GM12878 (cell line): ENCODE results near the gene PRKCB. TPM values are rescaled to one million over a fixed set of nuclear protein-coding genes. Genes with fewer than 3 reads are reported as not detected.

Experiments used
- BCL11A ChIP-seq: IDR thresholded peaks from 2 replicates; pipeline ENCODE4 v1.6.1; 2011; ENCODE audit warnings: low read depth, low read length
- BHLHE40 ChIP-seq, 2 experiments: fragments of 450-650 bp in 1 of 2; IDR thresholded peaks; 2 replicates each; pipeline ENCODE4 v1.6.1; 2011 to 2017; ENCODE audit warnings: low read depth in 2 of 2, borderline replicate concordance in 1 of 2, improper control_type of control experiment in 1 of 2, low read length in 1 of 2, mild to moderate bottlenecking in 1 of 2
- CBFB ChIP-seq: IDR thresholded peaks from 2 replicates; pipeline ENCODE4 v1.6.1; 2016; ENCODE audit warnings: antibody characterized with exemption, low read depth
- GATAD2B ChIP-seq: fragments of 450-650 bp; conservative IDR thresholded peaks from 2 replicates; pipeline ENCODE4 v1.6.1; 2017; ENCODE audit warnings: low read depth, mild to moderate bottlenecking, moderate library complexity
- HCFC1 ChIP-seq: fragments of 150-350 bp; IDR thresholded peaks from 2 replicates; pipeline ENCODE4 v1.6.1; 2014; ENCODE audit warnings: low read length
- IRF4 ChIP-seq: IDR thresholded peaks from 2 replicates; pipeline ENCODE4 v1.6.1; 2011; ENCODE audit warnings: low read depth, low read length
- MXI1 ChIP-seq: fragments of 150-350 bp; IDR thresholded peaks from 2 replicates; pipeline ENCODE4 v1.6.1; 2011; ENCODE audit warnings: low read depth, mild to moderate bottlenecking, inconsistent platforms, low read length, improper control_type of control experiment
- NFYB ChIP-seq: IDR thresholded peaks from 2 replicates; pipeline ENCODE4 v1.6.1; 2011; ENCODE audit warnings: low read depth, mild to moderate bottlenecking, low read length, improper control_type of control experiment, moderate library complexity; ENCODE audit not compliant: insufficient read depth
- NR2C1 ChIP-seq: fragments of 450-650 bp; IDR thresholded peaks from 2 replicates; pipeline ENCODE4 v1.6.1; 2017; ENCODE audit warnings: antibody characterized with exemption, mild to moderate bottlenecking, moderate library complexity
- NR2C2 ChIP-seq: IDR thresholded peaks from 2 replicates; pipeline ENCODE4 v1.6.1; 2011; ENCODE audit warnings: borderline replicate concordance, low read depth; ENCODE audit not compliant: control insufficient read depth, insufficient read length
- PAX5 ChIP-seq: IDR thresholded peaks from 2 replicates; pipeline ENCODE4 v1.6.1; 2011; ENCODE audit warnings: low read depth, low read length, borderline replicate concordance
- PAX8 ChIP-seq: fragments of 450-650 bp; IDR thresholded peaks from 2 replicates; pipeline ENCODE4 v1.6.1; 2017; ENCODE audit warnings: mild to moderate bottlenecking, moderate library complexity
- POLR2A ChIP-seq: IDR thresholded peaks from 2 replicates; pipeline ENCODE4 v1.6.1; 2011; ENCODE audit warnings: low read depth, mild to moderate bottlenecking, low read length
- RAD21 ChIP-seq: IDR thresholded peaks from 2 replicates; pipeline ENCODE4 v1.6.1; 2011; ENCODE audit warnings: mild to moderate bottlenecking, low read depth, low read length, moderate library complexity; ENCODE audit not compliant: insufficient read depth
- SPI1 ChIP-seq: IDR thresholded peaks from 2 replicates; pipeline ENCODE4 v1.6.1; 2011; ENCODE audit warnings: low read depth, mild to moderate bottlenecking, low read length, moderate library complexity, borderline replicate concordance; ENCODE audit not compliant: insufficient read depth
- SRF ChIP-seq, 2 experiments: IDR thresholded peaks; 2 replicates each; pipeline ENCODE4 v1.6.1; 2011; ENCODE audit warnings: low read depth in 2 of 2, low read length in 2 of 2, mild to moderate bottlenecking in 1 of 2, moderate library complexity in 1 of 2
- SUPT20H ChIP-seq: IDR thresholded peaks from 2 replicates; pipeline ENCODE4 v1.6.1; 2011; ENCODE audit warnings: low read depth, mild to moderate bottlenecking, low read length, moderate library complexity, borderline replicate concordance; ENCODE audit not compliant: control insufficient read depth
- SUZ12 ChIP-seq: fragments of 200-600 bp; sonication (generic); IDR thresholded peaks from one replicate; pipeline ENCODE4 v1.6.1; 2018; ENCODE audit warnings: antibody characterized with exemption, mild to moderate bottlenecking; ENCODE audit not compliant: unreplicated experiment
- TCF12 ChIP-seq: IDR thresholded peaks from 2 replicates; pipeline ENCODE4 v1.6.1; 2011; ENCODE audit warnings: low read depth, mild to moderate bottlenecking, low read length
- ZSCAN29 ChIP-seq: fragments of 450-650 bp; IDR thresholded peaks from 2 replicates; pipeline ENCODE4 v1.6.1; 2017; ENCODE audit warnings: mild to moderate bottlenecking, moderate library complexity
- polyA plus RNA-seq, 11 experiments: library from polyadenylated mRNA; depleted of rRNA in 4 of 11; unstranded in 6 of 11; stranded (reverse) in 5 of 11; fragments of >200 nt; fragmentation: Nextera tagmentation in 4 of 11; fragmentation: Illumina TruSeq in 1 of 11; extraction: Ambion mirVana in 4 of 11; extraction: Trizol in 1 of 11; gene quantifications; 1 replicate in 1 of 11; 2 replicates in 10 of 11; pipeline versions ENCODE4 v1.2.1 to v1.2.3, GENCODE V29; 2011 to 2016; ENCODE audit warnings: inconsistent platforms in 2 of 11, missing spikeins in 2 of 11, low read depth in 1 of 11
- total RNA-seq, 4 experiments: library from RNA; depleted of rRNA in 3 of 4; stranded (reverse); fragments of >200 nt in 3 of 4; fragmentation: Illumina TruSeq in 1 of 4; extraction: Trizol in 1 of 4; gene quantifications; 2 replicates each; pipeline versions ENCODE4 v1.2.1 to v1.2.3, GENCODE V29; 2013 to 2021
- TF ChIP-seq, protein P1 (sequence below): fragments of 450-650 bp; formaldehyde crosslinking; IDR thresholded peaks from 2 replicates; pipeline ENCODE4 v1.4.0; 2022; ENCODE audit warnings: mild to moderate bottlenecking, moderate library complexity
- TF ChIP-seq, protein P2 (sequence below): fragments of 450-650 bp; conservative IDR thresholded peaks from 2 replicates; pipeline ENCODE4 v1.6.1; 2017; ENCODE audit warnings: mild to moderate bottlenecking, moderate library complexity

Gene PRKCB
- total and polyA plus RNA-seq, 10 of the 15 experiments (the other 5 are each of a cell fraction or from before 2014, with no cell fraction given): 21.4 to 158 (median 97.3) TPM

GRCh38 chr16:23856251-23856709, 20.5 kb downstream of the PRKCB start (continued):
- peak; percentile 53 to 66; a peak in 2 of 4 replicates for TF ChIP-seq BHLHE40 (IDR thresholded peaks at IDR 0.05; ENCODE audit: borderline replicate concordance in 1 of 2, low read depth in 2 of 2, low read length in 1 of 2)
- TF ChIP-seq BCL11A: no peak
- no peak for TF ChIP-seq MXI1
- TF ChIP-seq SPI1: peak; percentile 83
- no peak for TF ChIP-seq GATAD2B
- TF ChIP-seq PAX8: no peak
- no peak for TF ChIP-seq NR2C1
- TF ChIP-seq SUPT20H: no peak
- TF ChIP-seq ZSCAN29: no peak
- TF ChIP-seq SRF (IDR thresholded peaks at IDR 0.05; ENCODE audit: low read depth in 2 of 2, low read length in 2 of 2): no peak
- TF ChIP-seq TCF12: no peak
- TF ChIP-seq, protein P1, sequence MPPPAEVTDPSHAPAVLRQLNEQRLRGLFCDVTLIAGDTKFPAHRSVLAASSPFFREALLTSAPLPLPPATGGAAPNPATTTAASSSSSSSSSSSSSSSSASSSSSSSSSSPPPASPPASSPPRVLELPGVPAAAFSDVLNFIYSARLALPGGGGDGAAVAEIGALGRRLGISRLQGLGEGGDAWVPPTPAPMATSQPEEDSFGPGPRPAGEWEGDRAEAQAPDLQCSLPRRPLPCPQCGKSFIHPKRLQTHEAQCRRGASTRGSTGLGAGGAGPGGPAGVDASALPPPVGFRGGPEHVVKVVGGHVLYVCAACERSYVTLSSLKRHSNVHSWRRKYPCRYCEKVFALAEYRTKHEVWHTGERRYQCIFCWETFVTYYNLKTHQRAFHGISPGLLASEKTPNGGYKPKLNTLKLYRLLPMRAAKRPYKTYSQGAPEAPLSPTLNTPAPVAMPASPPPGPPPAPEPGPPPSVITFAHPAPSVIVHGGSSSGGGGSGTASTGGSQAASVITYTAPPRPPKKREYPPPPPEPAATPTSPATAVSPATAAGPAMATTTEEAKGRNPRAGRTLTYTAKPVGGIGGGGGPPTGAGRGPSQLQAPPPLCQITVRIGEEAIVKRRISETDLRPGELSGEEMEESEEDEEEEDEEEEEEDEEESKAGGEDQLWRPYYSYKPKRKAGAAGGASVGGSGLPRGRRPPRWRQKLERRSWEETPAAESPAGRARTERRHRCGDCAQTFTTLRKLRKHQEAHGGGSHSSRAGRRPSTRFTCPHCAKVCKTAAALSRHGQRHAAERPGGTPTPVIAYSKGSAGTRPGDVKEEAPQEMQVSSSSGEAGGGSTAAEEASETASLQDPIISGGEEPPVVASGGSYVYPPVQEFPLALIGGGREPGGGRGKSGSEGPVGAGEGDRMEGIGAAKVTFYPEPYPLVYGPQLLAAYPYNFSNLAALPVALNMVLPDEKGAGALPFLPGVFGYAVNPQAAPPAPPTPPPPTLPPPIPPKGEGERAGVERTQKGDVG (CRISPR knock-in tag): no peak
- no peak for TF ChIP-seq NFYB
- TF ChIP-seq HCFC1: no peak
- no peak for TF ChIP-seq NR2C2
- no peak for TF ChIP-seq POLR2A
- no peak for TF ChIP-seq CBFB
- TF ChIP-seq IRF4: 0 out of 2 replicates have a peak, but pooled peaks have one; percentile 32
- TF ChIP-seq RAD21: no peak
- TF ChIP-seq, protein P2, sequence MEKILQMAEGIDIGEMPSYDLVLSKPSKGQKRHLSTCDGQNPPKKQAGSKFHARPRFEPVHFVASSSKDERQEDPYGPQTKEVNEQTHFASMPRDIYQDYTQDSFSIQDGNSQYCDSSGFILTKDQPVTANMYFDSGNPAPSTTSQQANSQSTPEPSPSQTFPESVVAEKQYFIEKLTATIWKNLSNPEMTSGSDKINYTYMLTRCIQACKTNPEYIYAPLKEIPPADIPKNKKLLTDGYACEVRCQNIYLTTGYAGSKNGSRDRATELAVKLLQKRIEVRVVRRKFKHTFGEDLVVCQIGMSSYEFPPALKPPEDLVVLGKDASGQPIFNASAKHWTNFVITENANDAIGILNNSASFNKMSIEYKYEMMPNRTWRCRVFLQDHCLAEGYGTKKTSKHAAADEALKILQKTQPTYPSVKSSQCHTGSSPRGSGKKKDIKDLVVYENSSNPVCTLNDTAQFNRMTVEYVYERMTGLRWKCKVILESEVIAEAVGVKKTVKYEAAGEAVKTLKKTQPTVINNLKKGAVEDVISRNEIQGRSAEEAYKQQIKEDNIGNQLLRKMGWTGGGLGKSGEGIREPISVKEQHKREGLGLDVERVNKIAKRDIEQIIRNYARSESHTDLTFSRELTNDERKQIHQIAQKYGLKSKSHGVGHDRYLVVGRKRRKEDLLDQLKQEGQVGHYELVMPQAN: no peak
- no peak for TF ChIP-seq PAX5
- TF ChIP-seq SUZ12: no peak
